Activated CD8-positive, alpha-beta T cell treated with anti-CD3 and anti-CD28 coated beads, Interleukin-2, amount 10 ng/mL, durations not matched to agents 7 days and 5 days (primary cell): ENCODE results near the gene GLYAT. TPM values are rescaled to one million over a fixed set of nuclear protein-coding genes. Genes with fewer than 3 reads are reported as not detected.
"Not testable (repeated sequence)": the region's sequence is repeated elsewhere in the genome, so short reads cannot be mapped to it uniquely, and the experiment has no call there.

Experiments
- ATAC-seq: fragments of 150-1000 bp; cut with Tn5 transposase; one replicate; pipeline ENCODE4 v1.10.0; 2021; ENCODE audit warnings: moderate library complexity
- CTCF ChIA-PET: fragments of 350-600 bp; sonication (Branson Sonifier 250); formaldehyde crosslinking; loops from one replicate; lab custom pipeline; 2021; ENCODE audit warnings: antibody characterized with exemption; lab: Charles Lee
- POLR2A ChIA-PET: fragments of 350-600 bp; sonication (Branson Sonifier 250); formaldehyde crosslinking; loops from one replicate; lab custom pipeline; 2021; ENCODE audit warnings: antibody characterized with exemption; lab: Charles Lee
- DNase-seq: peaks from one replicate; pipeline ENCODE4 v3.0.0-alpha.2; 2020
- H3K27ac Mint-ChIP-seq: one replicate; pipeline ENCODE4 v1.8.0; 2021; ENCODE audit warnings: mild to moderate bottlenecking, mixed read lengths
- H3K27me3 Mint-ChIP-seq: one replicate; pipeline ENCODE4 v1.8.0; 2021; ENCODE audit warnings: low read depth, mixed read lengths
- H3K36me3 Mint-ChIP-seq: one replicate; pipeline ENCODE4 v1.8.0; 2021; ENCODE audit warnings: low read depth, mixed read lengths
- H3K4me1 Mint-ChIP-seq: one replicate; pipeline ENCODE4 v1.8.0; 2021; ENCODE audit warnings: low read depth, mixed read lengths
- H3K4me3 Mint-ChIP-seq: one replicate; pipeline ENCODE4 v1.8.0; 2021; ENCODE audit warnings: mild to moderate bottlenecking, mixed read lengths
- H3K9me3 Mint-ChIP-seq: one replicate; pipeline ENCODE4 v1.8.0; 2022; ENCODE audit warnings: mixed read lengths; ENCODE audit not compliant: insufficient read depth
- total RNA-seq, 2 experiments: library from RNA; stranded (reverse); gene quantifications; one replicate each; pipeline ENCODE4 v1.2.3, GENCODE V29; 2021

The GLYAT gene
- total RNA-seq, 2 experiments from 2014 or later = not detected

DNA sequence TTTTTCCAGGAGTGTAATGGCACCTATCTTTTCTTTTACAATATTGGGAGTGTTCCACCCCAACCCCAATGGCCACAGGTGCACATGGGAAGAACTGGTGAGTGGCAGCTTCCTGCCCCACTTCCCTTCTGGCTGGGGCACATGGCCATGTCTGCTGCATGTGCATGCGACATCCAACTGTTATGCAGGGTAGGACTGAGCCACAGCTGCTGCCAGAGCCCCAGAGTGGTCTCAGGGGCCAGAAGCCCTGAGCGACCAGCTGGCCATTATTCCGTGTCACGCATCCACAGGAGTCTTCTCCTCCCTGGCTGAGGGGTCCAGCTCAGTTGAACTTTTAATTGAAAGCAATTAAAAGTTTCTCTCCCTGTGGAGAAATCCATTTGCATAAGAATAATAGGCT is 8.7 kb upstream of the GLYAT start:
- ChIA-PET POLR2A (no interaction called here), CTCF (no interaction called here)
- no peak for DNase-seq
- ATAC-seq = no peak
- no peaks in the 10 kb centered on the region for H3K36me3 Mint-ChIP-seq
- no peak overlapping the region for H3K27ac Mint-ChIP-seq
- H3K9me3 Mint-ChIP-seq = peaks cover 7% of the 10 kb centered on the region
- no peak overlapping the region for H3K4me3 Mint-ChIP-seq
- no peaks in the 10 kb centered on the region for H3K27me3 Mint-ChIP-seq
- peaks cover 12% of the 10 kb centered on the region for H3K4me1 Mint-ChIP-seq

DNA sequence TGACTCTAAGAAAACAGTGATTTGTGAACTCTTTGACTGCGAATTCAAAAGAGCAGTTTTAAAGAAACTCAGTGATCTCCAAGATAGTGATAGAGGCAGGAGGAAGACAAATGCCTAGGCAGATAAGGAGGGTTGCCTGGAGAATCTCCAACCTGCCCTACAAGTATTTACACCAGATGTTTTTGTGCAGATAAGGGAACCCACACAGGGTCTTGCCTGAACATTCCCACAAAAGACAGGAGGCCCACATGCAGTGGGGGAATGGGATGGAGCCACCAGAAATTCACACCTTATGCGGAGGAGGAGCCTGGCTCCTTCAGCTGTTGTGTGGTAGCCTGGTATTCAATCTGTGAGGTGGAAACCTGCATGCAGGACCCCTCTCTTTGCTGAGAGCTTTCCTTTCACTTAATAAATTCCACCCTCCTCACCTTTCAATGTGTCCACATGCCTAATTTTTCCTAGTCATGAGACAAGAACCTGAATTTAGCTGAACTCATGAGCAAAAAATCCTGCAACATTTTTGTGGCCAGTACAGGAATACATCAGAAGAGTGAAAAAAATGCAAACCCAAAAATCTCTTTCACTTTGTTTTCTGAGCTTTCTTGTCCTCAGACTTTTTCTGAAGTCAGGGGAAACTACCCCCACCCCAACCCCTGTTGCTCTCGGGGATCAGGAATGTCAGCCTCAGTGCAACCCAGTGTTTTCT is 8.1 kb upstream of the GLYAT start:
- Mint-ChIP-seq H3K4me1 (peaks cover 12% of the 10 kb centered on the region), H3K4me3 (no peak overlapping the region), H3K9me3 (peaks cover 7% of the 10 kb centered on the region), H3K36me3 (no peaks in the 10 kb centered on the region), H3K27ac (no peak overlapping the region), H3K27me3 (no peaks in the 10 kb centered on the region)
- DNase-seq (no peak), ATAC-seq (no peak)
- POLR2A ChIA-PET = no interaction called here
- CTCF ChIA-PET = no interaction called here

- ATAC-seq (no peak), DNase-seq (no peak)
- Mint-ChIP-seq H3K27ac (no peak overlapping the region), H3K27me3 (no peaks in the 10 kb centered on the region), H3K36me3 (no peaks in the 10 kb centered on the region), H3K4me1 (no peaks in the 10 kb centered on the region), H3K4me3 (no peak overlapping the region), H3K9me3 (no peaks in the 10 kb centered on the region)
- POLR2A ChIA-PET = no interaction called here
- CTCF ChIA-PET = no interaction called here
Observed at GRCh38 chr11:58734681-58735490, 3.1 kb upstream of the GLYAT start.

DNA sequence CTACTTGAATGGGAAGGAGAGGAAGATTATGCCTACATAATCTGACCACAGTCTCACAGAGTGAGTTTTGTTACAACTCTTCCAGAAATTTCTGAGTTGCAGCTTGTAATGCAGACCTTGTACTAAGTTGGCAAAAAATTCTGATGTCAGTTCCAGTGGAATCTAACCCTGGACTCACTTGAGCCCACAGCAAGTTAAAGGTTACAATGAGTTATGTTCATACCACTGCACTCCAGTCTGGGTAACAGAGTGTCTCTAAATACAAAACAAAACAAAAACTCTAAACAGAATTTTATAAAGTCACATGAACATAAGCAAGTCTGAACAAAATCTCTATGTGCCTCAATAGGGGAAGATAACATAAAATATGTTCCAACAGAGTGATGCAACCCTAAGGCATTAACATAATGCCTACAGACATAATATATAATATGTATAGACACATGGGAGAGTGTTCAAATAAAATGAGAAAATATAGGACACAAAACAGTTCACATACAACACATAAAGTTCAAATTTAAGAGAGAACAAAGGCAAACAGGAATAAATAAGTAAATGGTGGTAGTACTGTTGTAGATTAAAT is 1.1 kb downstream of the GLYAT start:
- H3K36me3 Mint-ChIP-seq = no peaks in the 10 kb centered on the region
- ChIA-PET POLR2A (no interaction called here), CTCF (no interaction called here)
- H3K9me3 Mint-ChIP-seq = no peaks in the 10 kb centered on the region
- ATAC-seq (no peak), DNase-seq (no peak)
- H3K4me1 Mint-ChIP-seq = peaks cover 13% of the 10 kb centered on the region
- H3K27ac Mint-ChIP-seq = no peak overlapping the region
- H3K4me3 Mint-ChIP-seq = no peak overlapping the region
- no peaks in the 10 kb centered on the region for H3K27me3 Mint-ChIP-seq

- POLR2A ChIA-PET = interaction anchor here (0.7 to 1.2 kb wide), 2 partner anchors 150 to 153 kb away, joined by 3 to 5 read pairs; no protein-coding TSS in a partner anchor
- no peak for DNase-seq
- Mint-ChIP-seq H3K27ac (peak overlapping the region; percentile 53), H3K36me3 (no peaks in the 10 kb centered on the region), H3K4me3 (no peak overlapping the region), H3K4me1 (peaks cover 13% of the 10 kb centered on the region), H3K9me3 (no peaks in the 10 kb centered on the region), H3K27me3 (no peaks in the 10 kb centered on the region)
- CTCF ChIA-PET = no interaction called here
- no peak for ATAC-seq
Observed at GRCh38 chr11:58727415-58727797, 4.3 kb downstream of the GLYAT start.

- ChIA-PET POLR2A (interaction anchor here (0.7 to 1.2 kb wide), 2 partner anchors 149 to 153 kb away, joined by 3 to 5 read pairs; no protein-coding TSS in a partner anchor), CTCF (no interaction called here)
- no peak for DNase-seq
- Mint-ChIP-seq H3K27ac (peak overlapping the region; percentile 53), H3K4me1 (peaks cover 13% of the 10 kb centered on the region), H3K27me3 (no peaks in the 10 kb centered on the region), H3K36me3 (no peaks in the 10 kb centered on the region), H3K9me3 (no peaks in the 10 kb centered on the region), H3K4me3 (no peak overlapping the region)
- ATAC-seq = no peak
Observed at GRCh38 chr11:58726737-58727414, 4.9 kb downstream of the GLYAT start.

DNA sequence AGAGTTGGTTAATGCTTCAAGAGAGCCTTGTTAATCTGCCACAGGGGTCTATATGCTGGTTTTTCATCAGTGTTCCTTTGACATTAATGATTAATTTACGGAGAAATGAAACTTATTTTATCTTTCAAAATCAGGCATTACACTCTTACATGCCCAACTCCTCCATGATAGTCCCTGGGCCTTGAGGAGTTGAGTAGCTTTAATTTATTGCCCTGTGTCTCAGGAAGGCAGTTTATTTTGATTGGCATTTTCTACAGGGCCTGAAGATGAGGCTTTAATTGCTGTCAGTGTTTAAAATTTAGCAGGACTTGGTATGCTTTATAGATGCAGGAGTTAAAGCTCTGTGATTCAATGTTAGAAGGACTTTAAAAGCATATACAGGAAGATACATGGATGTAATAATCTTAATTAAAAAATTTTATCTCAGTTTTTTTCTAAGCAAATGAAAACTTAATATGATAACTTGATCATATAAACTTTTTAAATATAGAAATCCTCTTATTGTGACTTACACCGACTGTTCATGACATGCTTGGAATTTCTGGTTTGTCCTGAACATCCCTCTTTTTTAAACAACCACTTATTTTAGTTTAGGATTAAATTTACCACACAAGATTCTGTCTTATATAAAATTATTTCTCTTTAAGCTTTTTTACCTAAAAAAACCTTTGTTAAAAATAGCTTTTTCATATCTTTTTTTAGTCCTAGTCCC is 12.2 kb downstream of the GLYAT start:
- Mint-ChIP-seq H3K4me1 (no peaks in the 10 kb centered on the region), H3K4me3 (no peak overlapping the region), H3K27me3 (no peaks in the 10 kb centered on the region), H3K27ac (no peak overlapping the region), H3K36me3 (no peaks in the 10 kb centered on the region), H3K9me3 (no peaks in the 10 kb centered on the region)
- POLR2A ChIA-PET = no interaction called here
- ATAC-seq (no peak), DNase-seq (no peak)
- CTCF ChIA-PET = no interaction called here

DNA sequence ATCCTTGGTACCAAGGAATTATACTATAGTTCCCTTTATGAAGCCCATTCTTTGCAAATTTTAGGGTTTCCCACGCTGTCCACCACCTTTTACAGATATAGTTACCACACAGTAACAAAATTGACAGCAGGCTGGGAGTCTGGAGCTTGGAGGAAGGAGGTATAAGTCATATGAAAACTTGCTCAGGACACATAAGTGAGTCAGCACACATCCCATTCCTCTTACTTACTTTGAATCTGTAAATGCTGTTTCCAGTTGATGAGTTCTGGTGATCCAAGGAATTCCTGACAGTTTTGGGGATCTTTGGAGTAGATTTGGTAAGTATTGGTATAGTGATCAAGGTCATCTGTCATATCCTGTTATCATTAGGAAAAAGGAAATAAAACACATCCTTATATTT is 19.2 kb downstream of the GLYAT start:
- Mint-ChIP-seq H3K36me3 (no peaks in the 10 kb centered on the region), H3K9me3 (no peaks in the 10 kb centered on the region), H3K27me3 (no peaks in the 10 kb centered on the region), H3K27ac (no peak overlapping the region), H3K4me3 (no peak overlapping the region), H3K4me1 (no peaks in the 10 kb centered on the region)
- ATAC-seq (no peak), DNase-seq (no peak)
- POLR2A ChIA-PET = no interaction called here
- CTCF ChIA-PET = no interaction called here

- DNase-seq (no peak), ATAC-seq (no peak)
- ChIA-PET CTCF (no interaction called here), POLR2A (no interaction called here)
- Mint-ChIP-seq H3K36me3 (no peaks in the 10 kb centered on the region), H3K4me1 (no peaks in the 10 kb centered on the region), H3K4me3 (no peak overlapping the region), H3K9me3 (no peaks in the 10 kb centered on the region), H3K27me3 (no peaks in the 10 kb centered on the region), H3K27ac (no peak overlapping the region)
Observed at GRCh38 chr11:58711832-58712231, 19.9 kb downstream of the GLYAT start.

- H3K36me3 Mint-ChIP-seq = no peaks in the 10 kb centered on the region
- ChIA-PET POLR2A (no interaction called here), CTCF (no interaction called here)
- ATAC-seq (no peak), DNase-seq (no peak)
- H3K27ac Mint-ChIP-seq = no peak overlapping the region
- H3K4me1 Mint-ChIP-seq = no peaks in the 10 kb centered on the region
- no peaks in the 10 kb centered on the region for H3K27me3 Mint-ChIP-seq
- H3K9me3 Mint-ChIP-seq = no peaks in the 10 kb centered on the region
- H3K4me3 Mint-ChIP-seq = no peak overlapping the region
Observed at GRCh38 chr11:58707767-58708166, 24.0 kb downstream of the GLYAT start.

DNA sequence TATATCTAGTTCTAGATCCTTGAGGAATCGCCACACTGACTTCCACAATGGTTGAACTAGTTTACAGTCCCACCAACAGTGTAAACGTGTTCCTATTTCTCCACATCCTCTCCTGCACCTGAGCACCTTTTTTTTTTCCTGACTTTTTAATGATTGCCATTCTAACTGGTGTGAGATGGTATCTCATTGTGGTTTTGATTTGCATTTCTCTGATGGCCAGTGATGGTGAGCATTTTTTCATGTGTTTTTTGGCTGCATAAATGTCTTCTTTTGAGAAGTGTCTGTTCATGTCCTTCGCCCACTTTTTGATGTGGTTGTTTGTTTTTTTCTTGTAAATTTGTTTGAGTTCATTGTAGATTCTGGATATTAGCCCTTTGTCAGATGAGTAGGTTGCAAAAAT is 34.9 kb downstream of the GLYAT start:
- H3K36me3 Mint-ChIP-seq, CTCF ChIA-PET, DNase-seq, H3K4me3 Mint-ChIP-seq, ATAC-seq, H3K27ac Mint-ChIP-seq, H3K9me3 Mint-ChIP-seq, POLR2A ChIA-PET, H3K4me1 Mint-ChIP-seq, H3K27me3 Mint-ChIP-seq: not testable (repeated sequence)
